H9 (cell line): ENCODE measurements around the gene MAMDC4. TPM values are rescaled to one million over a fixed set of nuclear protein-coding genes. Genes with fewer than 3 reads are reported as not detected.

ENCODE experiments used
- DNase-seq: peaks from one replicate; pipeline ENCODE4 v3.0.0-alpha.2; 2017
- H2AFZ ChIP-seq: one replicate; pipeline ENCODE4 v1.6.1; 2013; ENCODE audit warnings: mild to moderate bottlenecking, low read length, control low read depth, moderate library complexity
- H2AK5ac ChIP-seq: 2 replicates; pipeline ENCODE4 v1.6.1; 2013; ENCODE audit warnings: low read length, control low read depth, mixed read lengths; ENCODE audit not compliant: insufficient read length
- H2BK120ac ChIP-seq: one replicate; pipeline ENCODE4 v1.6.1; 2013; ENCODE audit warnings: low read depth, mild to moderate bottlenecking, low read length, control low read depth, inconsistent platforms; ENCODE audit not compliant: poor library complexity, severe bottlenecking
- H2BK12ac ChIP-seq: 2 replicates; pipeline ENCODE4 v1.6.1; 2013; ENCODE audit warnings: low read length, control low read depth, mixed read lengths, low read depth; ENCODE audit not compliant: insufficient read length
- H2BK15ac ChIP-seq: 2 replicates; pipeline ENCODE4 v1.6.1; 2013; ENCODE audit warnings: low read depth, low read length, control low read depth
- H2BK20ac ChIP-seq: one replicate; pipeline ENCODE4 v1.6.1; 2013; ENCODE audit warnings: low read depth, mild to moderate bottlenecking, low read length, control low read depth, inconsistent platforms; ENCODE audit not compliant: poor library complexity, severe bottlenecking
- H2BK5ac ChIP-seq: 2 replicates; pipeline ENCODE4 v1.6.1; 2013; ENCODE audit warnings: low read length, control low read depth, mixed read lengths; ENCODE audit not compliant: insufficient read length
- H3K14ac ChIP-seq: 2 replicates; pipeline ENCODE4 v1.6.1; 2013; ENCODE audit warnings: low read length, control low read depth; ENCODE audit not compliant: insufficient read depth
- H3K18ac ChIP-seq: 2 replicates; pipeline ENCODE4 v1.6.1; 2013; ENCODE audit warnings: low read depth, mild to moderate bottlenecking, mixed read lengths, low read length, control low read depth; ENCODE audit not compliant: insufficient read length
- H3K23ac ChIP-seq: 2 replicates; pipeline ENCODE4 v1.6.1; 2013; ENCODE audit warnings: low read length, control low read depth, mixed read lengths, low read depth; ENCODE audit not compliant: insufficient read length
- H3K23me2 ChIP-seq: 2 replicates; pipeline ENCODE4 v1.6.1; 2013; ENCODE audit warnings: low read depth, mild to moderate bottlenecking, mixed read lengths, low read length, control low read depth; ENCODE audit not compliant: insufficient read length, poor library complexity, severe bottlenecking
- H3K27ac ChIP-seq: 2 replicates; pipeline ENCODE4 v1.5.1; 2013; ENCODE audit warnings: low read length, control low read depth, mixed read lengths, low read depth; ENCODE audit not compliant: insufficient read length
- H3K27me3 ChIP-seq: 2 replicates; pipeline ENCODE4 v1.6.1; 2013; ENCODE audit warnings: low read length, control low read depth, inconsistent platforms; ENCODE audit not compliant: insufficient read depth
- H3K4ac ChIP-seq: 2 replicates; pipeline ENCODE4 v1.6.1; 2013; ENCODE audit warnings: low read depth, mild to moderate bottlenecking, control low read depth, inconsistent platforms, low read length, moderate library complexity
- H3K4me1 ChIP-seq: 2 replicates; pipeline ENCODE4 v1.6.1; 2013; ENCODE audit warnings: low read length, control low read depth, inconsistent platforms; ENCODE audit not compliant: insufficient read depth
- H3K4me2 ChIP-seq: 2 replicates; pipeline ENCODE4 v1.6.1; 2013; ENCODE audit warnings: low read length, control low read depth, mixed read lengths; ENCODE audit not compliant: insufficient read length, insufficient read depth
- H3K56ac ChIP-seq: 2 replicates; pipeline ENCODE4 v1.6.1; 2013; ENCODE audit warnings: low read depth, mild to moderate bottlenecking, mixed read lengths, low read length, control low read depth; ENCODE audit not compliant: insufficient read length
- H3K79me1 ChIP-seq: 2 replicates; pipeline ENCODE4 v1.6.1; 2013; ENCODE audit warnings: low read depth, mild to moderate bottlenecking, moderate library complexity, low read length, control low read depth, inconsistent platforms; ENCODE audit not compliant: insufficient read depth, poor library complexity, severe bottlenecking
- H3K79me2 ChIP-seq: 2 replicates; pipeline ENCODE4 v1.6.1; 2013; ENCODE audit warnings: low read length, control low read depth, inconsistent platforms; ENCODE audit not compliant: insufficient read depth
- H3K9ac ChIP-seq: 2 replicates; pipeline ENCODE4 v1.6.1; 2013; ENCODE audit warnings: low read length, control low read depth, mixed read lengths; ENCODE audit not compliant: insufficient read length; ENCODE audit errors: extremely low read depth
- H3K9me3 ChIP-seq: one replicate; pipeline ENCODE4 v1.6.1; 2013; ENCODE audit warnings: low read depth, low read length, inconsistent platforms; ENCODE audit not compliant: control insufficient read depth
- H3T11ph ChIP-seq: one replicate; pipeline ENCODE4 v1.6.1; 2013; ENCODE audit warnings: mild to moderate bottlenecking, low read length, control low read depth, inconsistent platforms
- H4K20me1 ChIP-seq: one replicate; pipeline ENCODE4 v1.6.1; 2013; ENCODE audit not compliant: control insufficient read depth, insufficient read length, insufficient read depth
- H4K5ac ChIP-seq: 2 replicates; pipeline ENCODE4 v1.6.1; 2013; ENCODE audit warnings: low read depth, mild to moderate bottlenecking, mixed read lengths, low read length, control low read depth; ENCODE audit not compliant: insufficient read length
- H4K8ac ChIP-seq: replicated peaks from 2 replicates; pipeline ENCODE4 v1.6.1; 2013; ENCODE audit warnings: low read length, control low read depth, mixed read lengths, low read depth; ENCODE audit not compliant: insufficient read length
- H4K91ac ChIP-seq: 2 replicates; pipeline ENCODE4 v1.6.1; 2013; ENCODE audit warnings: low read depth, mild to moderate bottlenecking, moderate library complexity, mixed read lengths, low read length, control low read depth; ENCODE audit not compliant: insufficient read length
- H3K27ac Mint-ChIP-seq, 3 experiments: 2 replicates in 2 of 3; 3 replicates in 1 of 3; pipeline ENCODE4 v1.8.0; 2020 to 2021; ENCODE audit warnings: mixed read lengths in 3 of 3, mild to moderate bottlenecking in 1 of 3, moderate library complexity in 1 of 3
- H3K27me3 Mint-ChIP-seq: 2 replicates; pipeline ENCODE4 v1.8.0; 2021; ENCODE audit warnings: low read depth, mild to moderate bottlenecking, moderate library complexity, mixed read lengths
- H3K36me3 Mint-ChIP-seq, 3 experiments: 2 replicates in 2 of 3; 3 replicates in 1 of 3; pipeline ENCODE4 v1.8.0; 2020 to 2021; ENCODE audit warnings: low read depth in 3 of 3, mixed read lengths in 3 of 3; ENCODE audit not compliant: insufficient read depth in 1 of 3
- H3K4me1 Mint-ChIP-seq, 2 experiments: 2 replicates each; pipeline ENCODE4 v1.8.0; 2020; ENCODE audit warnings: mixed read lengths in 2 of 2
- H3K4me3 Mint-ChIP-seq, 2 experiments: 2 replicates in 1 of 2; 3 replicates in 1 of 2; pipeline ENCODE4 v1.8.0; 2020 to 2021; ENCODE audit warnings: mild to moderate bottlenecking in 2 of 2, mixed read lengths in 2 of 2, moderate library complexity in 1 of 2
- H3K9me3 Mint-ChIP-seq, 2 experiments: 2 replicates in 1 of 2; 3 replicates in 1 of 2; pipeline ENCODE4 v1.8.0; 2020; ENCODE audit warnings: mild to moderate bottlenecking in 2 of 2, mixed read lengths in 2 of 2, moderate library complexity in 1 of 2
- WGBS: extraction: QIAGEN DNeasy Blood & Tissue Kit; methylation state at CpG from one replicate; pipeline ENCODE4 v1.1.7; 2013; ENCODE audit warnings: missing lambda C conversion rate, low lambda C conversion rate, mixed read lengths; ENCODE audit not compliant: insufficient read length; ENCODE audit errors: extremely low coverage; 5-methylcytosine and 5-hydroxymethylcytosine counted together
- total RNA-seq: library from RNA; stranded (reverse); gene quantifications from 2 replicates; pipeline ENCODE4 v1.2.1, GENCODE V29; 2021
- TF ChIP-seq, protein P1 (sequence below): fragments of 200-600 bp; sonication (generic); conservative IDR thresholded peaks from 3 replicates; pipeline ENCODE4 v1.8.0; 2021; ENCODE audit warnings: antibody characterized with exemption, mild to moderate bottlenecking

MAMDC4 gene
- total RNA-seq, 1 experiment from 2014 or later: 9.2 TPM

DNA sequence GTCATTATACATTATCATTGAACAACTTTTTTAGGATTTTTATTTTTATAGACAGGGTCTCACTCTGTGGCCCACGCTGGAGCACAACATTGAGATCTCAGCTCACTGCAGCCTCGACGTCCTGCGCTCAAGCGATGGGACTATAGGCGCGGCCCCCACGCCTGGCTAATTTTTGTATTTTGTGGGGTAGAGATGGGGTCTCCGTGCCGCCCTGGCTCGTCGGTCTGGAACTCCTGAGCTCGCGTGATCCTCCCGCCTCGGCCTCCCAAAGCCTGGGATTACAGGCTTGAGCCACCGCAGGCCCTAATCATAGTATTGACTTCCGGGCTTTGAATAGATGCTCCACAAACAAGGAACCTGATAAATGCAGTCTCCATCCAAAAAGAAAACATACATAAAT lies 15.3 kb downstream of the MAMDC4 start:
- no peak overlapping the region for H4K5ac ChIP-seq
- no peak for DNase-seq
- 0 out of 2 replicates have a peak, but pooled peaks cover 3% of the 10 kb centered on the region for H3K4me1 ChIP-seq
- peaks cover 2% of the 10 kb centered on the region for H3K79me1 ChIP-seq
- H2BK12ac ChIP-seq: no peak overlapping the region
- no peak overlapping the region for H2BK20ac ChIP-seq
- no peak overlapping the region for H3K56ac ChIP-seq
- H3K4me3 Mint-ChIP-seq: peak overlapping the region; percentile 63 to 81
- H3K23ac ChIP-seq: no peak overlapping the region
- peaks cover 15% of the 10 kb centered on the region for H3K27me3 Mint-ChIP-seq
- no peak overlapping the region for H2BK5ac ChIP-seq
- peaks cover 35 to 53% of the 10 kb centered on the region in 2 experiments for H3K9me3 Mint-ChIP-seq
- H3K23me2 ChIP-seq: peaks cover 4% of the 10 kb centered on the region
- TF ChIP-seq, protein P1, sequence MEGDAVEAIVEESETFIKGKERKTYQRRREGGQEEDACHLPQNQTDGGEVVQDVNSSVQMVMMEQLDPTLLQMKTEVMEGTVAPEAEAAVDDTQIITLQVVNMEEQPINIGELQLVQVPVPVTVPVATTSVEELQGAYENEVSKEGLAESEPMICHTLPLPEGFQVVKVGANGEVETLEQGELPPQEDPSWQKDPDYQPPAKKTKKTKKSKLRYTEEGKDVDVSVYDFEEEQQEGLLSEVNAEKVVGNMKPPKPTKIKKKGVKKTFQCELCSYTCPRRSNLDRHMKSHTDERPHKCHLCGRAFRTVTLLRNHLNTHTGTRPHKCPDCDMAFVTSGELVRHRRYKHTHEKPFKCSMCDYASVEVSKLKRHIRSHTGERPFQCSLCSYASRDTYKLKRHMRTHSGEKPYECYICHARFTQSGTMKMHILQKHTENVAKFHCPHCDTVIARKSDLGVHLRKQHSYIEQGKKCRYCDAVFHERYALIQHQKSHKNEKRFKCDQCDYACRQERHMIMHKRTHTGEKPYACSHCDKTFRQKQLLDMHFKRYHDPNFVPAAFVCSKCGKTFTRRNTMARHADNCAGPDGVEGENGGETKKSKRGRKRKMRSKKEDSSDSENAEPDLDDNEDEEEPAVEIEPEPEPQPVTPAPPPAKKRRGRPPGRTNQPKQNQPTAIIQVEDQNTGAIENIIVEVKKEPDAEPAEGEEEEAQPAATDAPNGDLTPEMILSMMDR: no peak
- H3K4me2 ChIP-seq: no peak overlapping the region
- no peak overlapping the region for H2BK120ac ChIP-seq
- H3K14ac ChIP-seq: no peak overlapping the region
- peaks cover 5 to 6% of the 10 kb centered on the region in 2 experiments for H3K4me1 Mint-ChIP-seq
- no peak overlapping the region for H3K18ac ChIP-seq
- no peak overlapping the region for H2BK15ac ChIP-seq
- no peak overlapping the region for H2AK5ac ChIP-seq
- no peak overlapping the region for H3T11ph ChIP-seq
- H3K36me3 Mint-ChIP-seq: peaks cover 19 to 49% (median 46%) of the 10 kb centered on the region in 3 experiments
- peaks cover 5% of the 10 kb centered on the region for H3K9me3 ChIP-seq
- H4K8ac ChIP-seq: no peak overlapping the region
- no peaks in the 10 kb centered on the region for H4K20me1 ChIP-seq
- no peak overlapping the region for H4K91ac ChIP-seq
- H3K27me3 ChIP-seq: no peaks in the 10 kb centered on the region
- no peak overlapping the region for H3K27ac Mint-ChIP-seq
- H3K4ac ChIP-seq: no peak overlapping the region
- no peak overlapping the region for H3K27ac ChIP-seq
- H3K79me2 ChIP-seq: peaks cover 2% of the 10 kb centered on the region; the same call in 1 of the 2 replicates
- no CpG with 5 or more reads among the region's 18 CpGs for WGBS
- no peak overlapping the region for H2AFZ ChIP-seq
- H3K9ac ChIP-seq: no peak overlapping the region
